Right renal pelvis (tissue), 4 donors: ENCODE data around the gene NEK1. TPM values are rescaled to one million over a fixed set of nuclear protein-coding genes. Genes with fewer than 3 reads are reported as not detected.
"Not testable (repeated sequence)": the region's sequence is repeated elsewhere in the genome, so short reads cannot be mapped to it uniquely, and the experiment has no call there.

ENCODE experiments used
- DNase-seq, 4 donors: peaks; one replicate each; pipeline ENCODE4 v3.0.0-alpha.2; 2013; ENCODE audit warnings: low read depth in 4 of 4, low spot score in 3 of 4, missing footprints in 1 of 4
- polyA plus RNA-seq, 4 donors: library from polyadenylated mRNA; unstranded; fragments of 120-200 nt; gene quantifications; one replicate each; pipeline ENCODE4 v1.2.1, GENCODE V29; 2013; ENCODE audit not compliant: insufficient read length in 4 of 4

The NEK1 gene
- polyA plus RNA-seq, 4 donors = 21.8 to 26.2 (median 23.6) TPM

- no peak for DNase-seq
Observed at GRCh38 chr4:169601016-169601771, 11.2 kb downstream of the NEK1 start.

GRCh38 chr4:169594560-169595195 is 17.7 kb downstream of the NEK1 start:
- no peak for DNase-seq

- no peak for DNase-seq
Observed at GRCh38 chr4:169593050-169593560, 19.3 kb downstream of the NEK1 start.

GRCh38 chr4:169583563-169583962 is 28.8 kb downstream of the NEK1 start:
- peak in 3 of 4 donors; percentile 12 to 41 (median 38) for DNase-seq

GRCh38 chr4:169582706-169583105 is 29.7 kb downstream of the NEK1 start:
- DNase-seq = no peak

DNA sequence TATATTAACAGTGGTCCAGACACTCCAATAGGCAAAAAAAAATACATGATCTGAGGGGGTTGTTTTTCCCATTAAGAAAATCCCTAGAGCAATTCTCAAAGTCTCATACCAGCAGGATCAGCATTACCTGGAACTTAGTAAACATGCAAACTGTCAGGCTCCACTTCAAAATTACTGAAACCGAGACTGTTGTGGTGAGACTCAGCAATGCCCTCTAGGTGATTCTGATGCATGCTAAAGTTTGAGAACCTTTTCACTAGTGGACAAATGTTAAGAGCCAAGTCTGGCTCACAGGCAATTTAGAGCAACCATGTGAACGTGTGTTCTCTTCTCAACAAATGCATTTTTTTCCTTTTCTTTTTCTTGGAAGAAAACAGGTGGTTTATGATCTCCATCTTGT is 30.2 kb downstream of the NEK1 start:
- no peak for DNase-seq

- no peak for DNase-seq
Observed at GRCh38 chr4:169573889-169574288, 38.5 kb downstream of the NEK1 start.

- DNase-seq = no peak
Observed at GRCh38 chr4:169571435-169571834, 40.9 kb downstream of the NEK1 start.

GRCh38 chr4:169571012-169571411 is 41.4 kb downstream of the NEK1 start:
- not testable (repeated sequence) for DNase-seq

- not testable (repeated sequence) for DNase-seq
Observed at GRCh38 chr4:169570266-169570665, 42.1 kb downstream of the NEK1 start.

DNA sequence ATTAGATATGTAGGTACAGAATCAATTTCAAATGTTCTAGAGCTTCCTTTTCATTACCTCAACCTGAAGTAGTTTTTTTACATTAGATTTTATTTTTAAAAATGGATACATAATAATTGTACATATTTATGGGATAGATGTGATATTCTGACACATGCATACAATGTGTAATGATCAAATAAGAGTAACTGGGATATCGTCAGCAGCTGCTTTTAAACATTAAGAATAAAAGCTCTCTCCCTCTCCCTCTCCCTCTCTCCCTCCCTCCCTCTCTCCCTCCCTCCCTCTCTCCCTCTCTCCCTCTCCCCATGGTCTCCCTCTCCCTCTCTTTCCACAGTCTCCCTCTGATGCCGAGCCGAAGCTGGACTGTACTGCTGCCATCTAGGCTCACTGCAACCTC is 43.2 kb downstream of the NEK1 start:
- DNase-seq = not testable (repeated sequence)

DNA sequence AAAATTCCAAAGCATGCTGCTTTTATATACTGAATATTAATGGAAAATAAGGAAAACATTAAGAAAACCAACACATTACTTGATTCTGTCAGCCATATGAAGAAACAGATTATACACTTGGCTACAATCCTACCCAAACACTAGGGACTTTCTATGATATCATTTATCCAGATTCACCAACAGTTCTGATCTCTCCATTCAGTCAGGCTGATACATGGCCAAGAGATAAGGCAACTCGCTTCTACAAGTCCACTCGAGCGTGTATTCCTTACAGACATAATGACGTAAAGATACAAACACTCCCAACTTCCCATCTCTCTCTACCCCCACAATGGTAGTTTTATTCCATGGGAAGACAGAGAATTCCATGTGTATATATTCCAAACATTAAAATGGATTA is 44.5 kb downstream of the NEK1 start:
- DNase-seq = no peak

DNA sequence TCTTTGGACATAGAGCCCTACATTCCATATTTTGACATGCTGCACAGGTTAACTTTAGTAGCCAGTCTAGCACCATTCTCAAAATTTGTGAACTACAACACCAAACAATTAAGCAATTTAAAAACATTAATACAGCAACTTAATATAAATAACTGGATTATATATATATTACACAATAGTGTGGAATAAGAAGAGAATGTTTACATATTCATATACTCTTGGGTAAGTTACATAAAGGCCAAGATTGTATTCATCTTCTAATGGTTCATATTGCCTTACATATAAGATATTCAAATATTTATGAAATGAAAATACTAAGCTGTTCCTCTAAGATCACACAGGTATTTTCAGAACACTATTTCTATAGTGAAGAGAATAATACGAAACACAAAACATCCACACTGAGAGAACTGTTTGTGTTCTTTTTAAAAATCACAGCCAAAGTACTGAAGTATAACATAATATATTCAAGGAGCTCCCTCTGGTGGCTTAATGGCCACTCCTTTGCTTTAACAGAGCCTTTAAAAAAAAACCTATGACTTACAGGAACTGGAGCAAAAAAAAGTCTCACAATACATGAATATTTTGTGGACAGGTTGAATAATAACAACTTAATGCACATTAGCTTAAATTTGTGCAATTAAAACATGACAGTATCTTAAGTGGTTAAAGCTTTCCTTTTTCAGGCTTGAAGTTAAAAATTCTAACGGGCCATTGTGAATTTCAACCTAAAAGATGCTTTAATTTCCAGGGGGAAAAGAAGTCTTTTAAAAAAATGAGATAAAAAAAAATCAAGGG is 46.2 kb downstream of the NEK1 start:
- peak; percentile 39 to 60 (median 53) for DNase-seq

DNA sequence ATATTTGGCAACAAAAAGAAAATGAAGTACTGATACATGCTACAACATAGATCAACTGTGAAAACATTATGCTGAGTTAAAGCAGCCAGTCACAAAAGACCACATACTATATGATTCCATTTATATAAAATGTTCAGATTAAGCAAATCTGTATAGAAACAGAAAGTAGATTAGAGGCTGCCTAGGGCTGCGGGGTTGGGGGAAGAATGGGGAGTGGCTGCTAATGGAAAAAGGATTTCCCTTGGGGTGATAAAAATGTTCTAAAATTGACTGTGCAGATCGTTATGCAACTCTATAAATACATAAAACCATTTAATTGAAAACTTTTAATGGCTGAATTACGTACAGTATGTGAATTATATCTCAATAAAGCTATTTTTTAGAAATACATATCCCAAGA is 46.8 kb downstream of the NEK1 start:
- DNase-seq = no peak

DNA sequence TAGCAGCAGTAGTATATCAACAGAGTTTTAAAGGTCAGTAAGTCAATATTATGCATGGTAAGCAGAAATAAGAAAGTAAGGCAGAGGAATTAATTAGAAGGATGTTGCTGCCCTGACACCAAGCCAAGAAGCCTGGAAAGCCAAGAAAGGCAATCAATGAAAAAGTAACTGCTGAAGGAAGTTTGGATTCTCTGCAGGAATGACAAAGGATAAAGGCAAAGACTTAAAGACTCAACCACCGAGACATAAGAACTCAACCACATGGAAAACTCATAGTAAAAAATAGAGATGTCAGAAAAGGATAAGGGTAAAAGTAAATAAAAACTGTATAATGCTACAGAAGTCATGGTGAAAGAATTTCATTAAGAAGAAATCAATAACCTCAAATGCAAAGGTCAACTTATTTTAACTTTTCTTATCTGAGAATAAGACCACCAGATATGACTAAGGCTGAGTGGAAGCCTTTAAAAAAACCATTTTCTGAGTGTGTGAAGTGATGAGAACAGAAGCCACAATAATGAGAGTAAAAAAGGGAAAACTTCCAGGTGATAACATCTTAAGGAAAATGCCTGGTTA is 55.2 kb downstream of the NEK1 start:
- no peak for DNase-seq

DNA sequence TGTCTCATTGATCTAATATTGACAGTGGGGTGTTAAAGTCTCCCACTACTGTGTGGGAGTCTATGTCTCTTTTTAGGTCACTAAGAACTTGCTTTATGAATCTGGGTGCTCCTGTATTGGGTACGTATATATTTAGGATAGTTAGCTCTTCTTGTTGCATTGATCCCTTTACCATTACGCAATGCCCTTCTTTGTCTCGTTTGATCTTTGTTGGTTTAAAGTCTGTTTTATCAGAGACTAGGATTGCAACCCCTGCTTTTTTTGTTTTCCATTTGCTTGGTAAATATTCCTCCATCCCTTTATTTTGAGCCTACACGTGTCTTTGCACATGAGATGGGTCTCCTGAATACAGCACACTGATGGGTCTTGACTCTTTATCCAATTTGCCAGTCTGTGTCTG is 65.8 kb downstream of the NEK1 start:
- DNase-seq = not testable (repeated sequence)

DNA sequence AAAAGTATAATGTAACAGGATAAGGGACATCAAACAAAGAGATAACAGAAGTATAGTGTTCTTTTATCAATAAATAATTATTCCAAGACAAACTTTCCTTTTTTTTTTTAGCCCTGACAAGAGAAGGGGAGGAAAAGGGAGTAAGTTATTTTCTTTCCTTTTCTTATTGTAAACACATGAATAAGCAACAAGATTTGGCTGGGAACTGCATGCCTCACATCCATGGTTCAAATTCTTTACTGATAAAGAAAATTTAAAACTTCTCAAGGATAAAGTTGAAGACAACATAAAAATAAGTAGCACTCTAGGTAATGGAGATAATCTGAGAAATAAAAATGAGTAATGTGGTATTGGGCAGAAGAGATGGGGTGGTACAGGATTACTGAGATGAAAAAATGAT is 71.6 kb downstream of the NEK1 start:
- DNase-seq = no peak

DNA sequence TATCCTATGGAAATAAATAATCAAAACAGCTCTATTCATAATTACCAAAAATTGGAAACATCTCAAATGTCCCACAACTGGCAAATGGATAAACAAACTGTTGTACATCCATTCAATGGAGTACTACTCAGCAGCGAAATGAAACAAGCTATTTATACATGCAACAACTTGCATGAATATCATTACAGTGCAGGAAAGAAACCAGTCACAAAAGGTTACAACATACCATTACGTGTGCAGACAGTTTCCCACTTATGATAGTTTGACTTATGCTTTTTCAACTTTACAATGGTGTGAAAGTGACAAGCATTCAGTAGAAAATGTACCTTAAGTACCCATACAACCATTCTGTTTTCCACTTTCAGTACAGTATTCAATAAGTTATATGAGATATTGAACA is 82.3 kb downstream of the NEK1 start:
- DNase-seq = no peak

DNA sequence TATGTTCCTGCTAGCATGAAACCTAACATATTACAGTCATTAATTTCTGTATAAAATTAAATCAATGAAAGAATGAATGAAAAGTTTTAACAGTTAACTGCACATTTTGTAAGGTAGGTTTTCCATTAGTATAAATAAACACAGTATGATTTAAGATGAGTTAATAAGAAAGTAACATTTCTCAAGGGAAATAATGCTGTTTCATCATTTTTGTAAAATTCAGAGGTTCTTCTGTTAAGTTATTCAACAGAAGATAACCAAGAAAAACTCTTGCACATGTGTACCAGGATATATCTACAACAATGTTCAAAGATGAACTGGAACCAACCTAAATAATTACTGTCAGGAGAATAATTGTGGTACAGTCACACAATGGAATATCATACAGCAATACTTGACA is 88.6 kb downstream of the NEK1 start:
- DNase-seq = no peak

DNA sequence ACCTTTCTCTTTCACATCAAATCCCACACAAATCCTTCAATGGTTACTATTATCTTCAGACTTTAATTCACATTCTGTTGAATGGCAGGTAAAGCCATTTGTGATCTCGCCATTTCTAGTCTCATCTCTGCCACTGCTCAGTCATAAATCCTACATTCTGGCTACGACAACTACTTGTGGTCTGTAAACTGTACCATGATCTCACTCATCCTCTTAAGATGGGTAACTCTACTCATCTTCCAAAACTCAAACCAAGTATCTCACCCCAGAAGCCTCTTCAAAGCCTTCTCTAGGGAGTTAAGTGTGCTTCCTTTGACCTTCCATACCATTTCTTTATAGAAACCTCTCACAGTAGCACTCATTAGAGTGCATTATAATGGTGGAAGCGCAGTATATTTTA is 101.8 kb downstream of the NEK1 start:
- no peak for DNase-seq

DNA sequence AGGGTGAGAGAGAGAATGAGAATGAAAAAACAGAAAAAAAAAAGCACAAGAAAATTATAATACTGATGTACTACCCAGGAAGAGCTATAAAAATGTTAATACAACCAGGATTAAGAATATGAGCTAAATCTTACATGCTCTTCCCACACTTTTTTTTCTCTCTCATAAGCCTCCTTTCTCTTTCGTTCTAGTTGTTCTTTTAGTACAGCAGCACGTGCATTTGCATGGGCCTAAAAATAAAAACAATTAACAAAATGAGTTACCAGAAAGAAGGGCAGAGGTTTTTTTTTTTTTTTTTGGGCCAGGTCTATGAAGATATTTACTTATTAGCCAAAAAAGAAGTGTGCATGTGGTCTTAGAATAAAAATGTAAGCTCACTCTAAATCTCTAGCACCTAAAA is 105.5 kb downstream of the NEK1 start:
- DNase-seq = no peak
